Kidney glomerular epithelial cell (primary cell): ENCODE data around the gene LRCH1.
A peak's percentile ranks its signal among the peaks of the same experiment; 100 is the strongest.

ENCODE experiments used
- DNase-seq: peaks from one replicate; lab custom pipeline; 2025; lab: John Stamatoyannopoulos, UW

LRCH1 gene

DNA sequence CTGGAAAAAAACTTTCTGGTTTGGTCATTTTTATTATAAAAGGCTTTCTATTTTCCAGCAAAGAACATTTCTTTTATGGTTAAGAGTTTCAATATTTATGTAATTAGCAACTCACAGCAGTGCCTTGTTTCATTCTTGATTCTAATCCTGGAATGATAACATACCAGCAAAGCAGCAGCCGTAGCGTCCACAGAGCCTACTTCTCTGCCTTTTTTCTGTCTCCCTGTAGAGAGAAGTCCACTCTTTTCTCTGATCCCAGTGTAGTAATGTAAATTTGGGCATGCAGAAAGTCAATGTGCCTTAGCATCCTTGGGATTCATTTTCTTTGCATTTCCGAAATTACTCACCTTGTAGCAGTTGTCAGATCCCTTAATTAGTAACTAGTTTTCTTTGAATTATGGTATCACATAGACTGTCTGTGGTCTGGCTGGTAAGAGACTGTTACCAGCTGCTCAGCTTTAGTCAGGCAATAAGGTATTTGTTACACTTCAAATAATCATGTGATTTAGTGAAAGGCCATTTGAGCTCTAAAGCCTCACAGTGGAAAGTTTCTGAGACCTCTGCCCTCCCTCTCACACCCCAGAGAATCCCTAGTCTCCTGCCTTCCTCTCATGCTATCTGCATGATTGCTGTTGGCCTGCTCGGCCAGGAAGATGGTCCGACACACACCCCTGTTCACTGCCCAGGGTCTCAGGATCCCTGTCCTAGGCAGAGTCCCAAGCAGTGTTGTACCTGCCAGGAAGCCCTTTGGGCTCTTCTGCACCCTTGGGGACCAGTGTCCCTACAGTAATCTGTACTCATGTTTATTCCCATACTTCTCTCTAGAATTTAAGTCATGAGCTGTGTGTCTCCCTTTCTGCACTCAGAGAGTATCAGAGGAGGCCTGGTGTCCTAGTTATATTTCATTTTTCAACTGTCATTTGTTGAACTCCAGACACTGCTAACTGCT is 86.3 kb downstream of the LRCH1 start:
- peak; percentile 81 for DNase-seq

DNA sequence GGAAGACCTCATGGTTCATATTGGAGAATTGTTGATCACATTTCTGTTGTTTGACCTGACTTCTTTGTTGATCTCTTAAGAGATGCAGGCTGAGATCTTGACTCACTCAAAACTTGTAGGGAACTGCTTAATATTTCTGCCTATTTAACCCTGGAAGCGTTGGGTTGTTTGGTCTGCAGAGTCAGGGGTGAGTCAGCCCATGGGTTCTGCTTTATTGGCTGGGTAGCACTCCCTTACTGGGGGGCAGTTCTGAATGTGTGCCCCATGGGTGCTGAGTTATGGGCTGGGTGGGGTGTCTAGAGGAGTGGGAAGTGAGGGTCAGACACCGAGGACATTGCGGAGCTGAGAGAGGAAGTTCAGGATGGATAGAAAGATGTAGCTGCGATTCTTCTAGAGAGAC is 87.9 kb downstream of the LRCH1 start:
- peak; percentile 49 for DNase-seq

DNA sequence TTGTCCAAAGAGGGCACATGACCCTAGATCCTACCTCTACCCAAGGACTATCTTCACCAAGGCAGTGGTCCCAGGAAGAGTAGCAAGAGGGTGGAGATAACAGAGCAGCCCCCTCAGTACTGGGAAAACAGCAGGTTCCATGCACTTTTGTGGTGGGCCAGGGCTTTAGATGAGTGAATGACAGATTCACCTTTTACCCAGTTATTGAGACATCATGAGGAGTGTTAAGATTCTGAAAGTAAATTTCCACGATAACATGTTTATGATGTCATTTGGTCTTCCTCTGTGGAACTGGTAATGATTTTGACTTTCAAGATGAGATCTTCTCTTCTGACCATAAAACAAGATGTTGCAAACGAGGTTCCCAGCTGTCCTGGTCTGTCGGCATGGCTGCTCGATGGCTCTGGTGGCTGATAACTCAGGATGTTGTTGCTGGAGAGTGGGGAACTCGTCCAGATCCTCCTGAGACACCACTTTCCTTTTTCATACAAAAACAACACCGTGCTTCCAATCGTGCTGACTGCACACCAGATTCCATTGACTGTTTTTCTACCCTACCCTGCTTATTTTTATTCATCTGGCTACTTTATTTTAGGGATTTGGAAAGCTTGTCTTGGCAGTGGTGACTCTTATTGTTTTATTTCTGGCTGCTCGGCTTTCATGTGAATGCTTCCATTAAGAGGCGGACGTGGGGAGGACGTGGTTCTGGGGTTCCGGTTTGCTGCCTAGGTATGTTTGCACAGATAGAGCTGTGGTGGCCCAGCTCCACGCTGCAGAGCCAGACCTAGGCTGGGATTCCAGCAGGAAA is 88.5 kb downstream of the LRCH1 start:
- DNase-seq: peak; percentile 83

DNA sequence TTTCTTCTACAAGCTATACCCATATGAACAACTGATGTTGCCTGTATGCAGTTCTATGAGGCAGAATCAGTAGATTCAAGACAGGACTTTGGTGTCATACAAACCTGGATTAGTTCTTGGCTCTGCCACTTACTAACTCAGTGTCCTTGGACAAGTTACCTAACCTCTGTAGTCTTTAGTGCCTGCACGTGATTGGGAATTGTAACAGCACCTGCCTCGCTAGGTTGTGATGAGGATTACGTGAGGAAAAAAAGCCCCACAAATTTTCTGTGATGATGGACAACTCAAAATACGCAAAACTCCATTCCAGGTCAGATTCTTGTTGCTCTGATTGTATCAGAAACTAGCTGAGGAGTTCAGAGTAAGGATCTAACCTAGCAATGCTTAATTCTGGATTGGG is 89.3 kb downstream of the LRCH1 start:
- no peak for DNase-seq

DNA sequence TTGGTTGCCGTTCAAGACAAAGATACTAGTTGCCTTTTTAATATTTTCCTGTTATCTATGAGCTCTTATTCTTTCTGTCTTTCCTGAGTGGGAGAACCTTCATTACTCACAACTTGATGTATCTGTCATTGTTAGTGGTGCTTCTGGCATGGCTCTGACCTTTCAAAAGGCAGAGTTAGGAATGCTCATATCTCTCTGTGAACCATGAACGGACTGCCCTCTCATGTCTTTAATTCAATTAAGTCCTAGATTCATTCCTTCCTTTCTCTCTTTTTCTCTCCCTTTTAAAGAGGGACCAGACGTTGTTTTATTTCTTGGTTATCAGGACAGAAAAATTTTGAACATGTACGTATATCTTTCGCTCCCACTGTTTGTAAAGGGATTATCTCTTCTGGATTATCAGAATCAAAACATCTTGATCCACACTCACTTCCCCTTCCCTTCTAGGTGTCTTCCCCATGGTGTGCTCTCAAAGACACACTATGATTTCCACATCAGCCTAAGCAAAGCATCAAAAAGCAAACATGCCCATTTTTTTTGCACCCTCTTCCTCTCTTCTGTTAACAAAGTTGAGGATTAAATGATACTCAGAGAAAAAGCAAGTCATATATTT is 90.3 kb downstream of the LRCH1 start:
- no peak for DNase-seq

DNA sequence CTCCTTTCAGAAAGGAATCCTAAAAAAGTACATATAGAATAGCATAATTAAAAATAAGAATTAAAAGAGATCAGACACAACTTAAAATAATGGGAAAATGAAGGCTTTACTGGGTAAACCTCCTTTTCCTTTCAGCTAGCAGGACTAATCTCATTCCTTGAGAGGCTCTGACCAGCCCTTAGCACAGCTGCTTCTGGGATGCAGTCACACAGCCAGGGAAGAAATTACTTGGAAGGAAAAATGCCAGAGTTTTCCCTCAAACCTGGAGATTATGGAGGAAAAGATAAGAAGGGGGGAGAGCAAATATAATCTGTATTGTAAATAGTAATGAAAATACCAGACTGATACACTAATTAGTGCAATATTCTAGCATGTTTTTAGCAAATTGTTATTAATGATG is 91.8 kb downstream of the LRCH1 start:
- no peak for DNase-seq

DNA sequence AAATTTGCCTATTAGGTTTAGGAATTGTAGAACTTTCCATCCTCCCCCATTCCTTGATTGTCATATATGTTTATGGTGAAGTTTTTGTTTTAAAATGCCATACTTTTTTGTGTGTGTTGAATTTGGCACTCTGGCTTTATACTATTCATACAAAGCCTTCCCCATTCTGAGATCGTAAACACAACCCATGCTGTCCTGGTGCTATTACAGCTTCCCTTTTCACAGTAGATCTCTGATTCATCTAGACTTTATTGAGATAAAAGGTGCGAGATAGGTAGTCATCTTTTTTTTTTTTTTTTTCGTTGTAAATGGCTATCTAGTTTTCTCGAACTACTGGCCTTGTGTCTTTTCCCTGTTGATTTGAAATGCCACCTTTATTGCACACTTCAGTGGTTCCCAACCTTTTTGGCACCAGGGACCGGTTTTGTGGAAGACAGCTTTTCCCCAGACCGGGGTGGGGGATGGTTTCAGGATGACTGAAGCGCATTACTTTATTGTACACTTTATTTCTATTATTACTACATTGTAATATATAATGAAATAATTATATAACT is 94.6 kb downstream of the LRCH1 start:
- no peak for DNase-seq

DNA sequence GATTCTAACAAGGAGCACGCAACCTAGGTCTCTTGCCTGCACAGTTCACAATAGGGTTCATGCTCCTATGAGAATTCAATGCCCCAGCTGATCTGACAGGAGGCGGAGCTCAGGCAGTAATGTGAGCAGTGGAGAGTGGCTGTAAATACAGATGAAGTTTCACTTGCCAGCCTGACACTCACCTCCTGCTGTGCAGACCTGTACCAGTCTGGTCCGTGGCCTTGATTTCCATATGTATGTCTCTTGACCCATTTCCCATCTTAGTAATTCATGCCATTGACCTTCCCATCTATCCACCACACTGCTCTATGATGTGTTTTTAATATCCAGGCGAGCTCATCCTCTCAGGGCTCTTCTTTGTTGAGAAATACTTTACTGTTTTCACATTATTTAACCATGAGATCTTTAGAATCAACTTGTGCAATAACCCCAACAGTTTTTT is 95.2 kb downstream of the LRCH1 start:
- no peak for DNase-seq

DNA sequence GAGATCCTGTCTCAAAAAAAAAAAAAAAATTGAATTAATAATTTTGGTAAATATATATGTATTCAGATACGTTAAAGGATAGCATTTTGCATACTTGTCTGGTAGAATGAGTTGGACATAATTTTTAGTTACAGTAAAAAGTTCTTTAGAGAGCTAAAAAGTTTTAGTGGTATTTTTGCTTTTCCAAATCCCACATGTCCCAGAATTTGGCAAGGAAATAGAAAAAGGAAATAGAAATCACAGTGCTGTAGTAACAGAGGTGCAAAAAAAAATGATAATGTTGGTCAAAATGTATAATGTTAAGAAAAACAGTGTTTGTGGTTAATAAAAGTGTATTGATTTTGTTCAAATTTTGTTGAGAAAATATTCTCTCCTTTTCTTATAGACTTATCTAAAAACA is 96.8 kb downstream of the LRCH1 start:
- no peak for DNase-seq

DNA sequence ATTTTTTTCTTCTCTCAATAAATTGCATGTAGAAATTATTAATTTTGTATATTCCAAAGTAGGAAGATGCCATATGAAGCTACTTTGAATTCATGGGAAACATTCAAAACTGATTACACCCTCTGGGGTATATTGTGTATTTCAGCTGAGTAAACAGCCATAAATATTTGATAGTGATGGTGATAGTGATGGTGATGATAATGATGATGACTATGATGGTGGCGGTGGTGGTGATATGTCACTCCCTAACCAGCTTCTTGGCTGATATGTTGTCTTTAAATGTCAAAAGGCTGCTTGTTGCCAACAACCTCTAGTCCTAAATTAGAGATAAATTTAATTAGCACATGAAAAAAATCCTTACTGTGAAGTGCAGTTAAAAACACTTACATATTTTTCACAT is 102.0 kb downstream of the LRCH1 start:
- no peak for DNase-seq

DNA sequence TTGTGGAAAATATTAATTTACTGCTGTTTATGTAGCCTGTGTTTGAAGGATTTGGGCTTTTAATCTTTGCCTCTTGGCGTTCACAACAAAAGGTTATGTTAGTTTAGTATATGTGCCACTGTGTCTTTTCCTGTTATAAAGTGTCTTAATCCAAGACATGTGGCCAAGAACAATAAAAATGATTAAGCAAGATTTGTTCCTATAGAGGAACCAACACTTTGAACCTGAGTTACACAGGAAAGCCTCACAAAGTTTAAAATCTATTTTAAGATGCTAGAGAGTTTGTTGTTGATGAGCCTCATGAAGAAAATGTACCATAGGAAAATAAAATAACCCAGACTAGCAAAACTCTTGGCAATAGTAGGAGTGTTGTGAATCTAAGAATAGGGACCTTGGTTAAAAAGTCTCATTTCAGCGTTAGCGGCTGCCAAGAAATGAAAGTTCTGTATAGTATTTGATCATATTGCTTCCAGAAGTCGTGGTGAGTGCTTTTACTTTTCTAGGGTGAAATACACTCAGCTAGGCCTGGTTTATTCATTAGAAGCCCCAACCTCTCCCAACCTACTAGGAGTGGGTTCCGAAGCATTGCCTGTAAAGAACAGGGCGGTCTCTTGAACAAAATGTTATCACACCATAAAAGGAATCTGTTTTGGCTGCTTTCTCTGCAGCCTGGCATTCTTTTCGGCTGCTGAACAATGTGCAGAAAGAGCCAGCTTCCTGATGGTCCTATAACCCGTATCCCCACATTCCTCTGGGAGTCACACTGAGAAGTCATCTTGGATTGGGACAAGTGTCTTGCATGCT is 102.6 kb downstream of the LRCH1 start:
- no peak for DNase-seq

DNA sequence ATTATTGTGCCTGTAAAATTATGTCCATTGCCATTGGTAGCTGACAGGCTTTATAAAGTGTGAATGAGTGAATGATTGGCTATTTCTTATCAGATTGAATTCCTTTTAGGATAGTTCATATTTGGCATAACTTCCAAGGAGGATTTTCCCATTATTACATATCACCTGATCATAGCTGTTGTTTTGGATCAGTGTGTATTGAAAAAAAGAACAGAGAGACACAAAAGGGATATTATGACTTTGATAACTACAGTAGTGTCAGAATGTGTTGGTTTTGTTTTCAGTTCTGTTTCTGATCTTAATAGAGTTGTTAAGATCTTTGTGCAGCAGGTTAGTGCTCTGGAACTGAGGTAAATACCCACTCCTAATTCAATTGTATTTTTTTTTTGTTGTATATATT is 103.8 kb downstream of the LRCH1 start:
- no peak for DNase-seq

DNA sequence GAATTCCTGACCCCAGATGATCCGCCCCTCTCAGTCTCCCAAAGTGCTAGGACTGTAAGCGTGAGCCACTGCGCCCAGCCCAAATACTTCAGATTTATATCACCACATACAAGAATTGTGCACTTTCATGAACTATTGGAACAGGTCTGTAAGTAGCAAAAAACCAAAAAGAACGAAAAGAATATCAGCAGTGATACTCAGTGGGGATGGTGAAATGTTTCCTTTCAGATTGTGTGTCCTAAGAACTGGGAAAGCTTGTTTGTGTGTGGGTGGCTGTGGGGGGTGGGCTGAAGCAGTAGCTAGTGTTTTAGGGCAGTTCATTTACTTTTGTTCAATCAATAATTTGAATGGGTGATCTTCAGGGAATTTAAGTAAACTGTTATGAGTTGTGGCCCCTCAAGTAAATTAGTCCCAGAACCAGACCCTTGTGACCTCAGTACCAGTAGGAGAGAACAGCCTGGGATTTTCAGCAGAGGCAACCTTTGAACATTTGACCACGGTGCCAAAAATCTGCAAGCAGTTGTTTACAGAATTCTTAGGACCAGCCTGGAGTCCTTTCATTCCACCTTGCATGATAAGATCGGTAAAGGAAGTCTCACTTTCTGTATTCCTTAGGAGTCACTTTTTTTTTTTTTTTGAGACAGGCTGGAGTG is 106.6 kb downstream of the LRCH1 start:
- DNase-seq: no peak

DNA sequence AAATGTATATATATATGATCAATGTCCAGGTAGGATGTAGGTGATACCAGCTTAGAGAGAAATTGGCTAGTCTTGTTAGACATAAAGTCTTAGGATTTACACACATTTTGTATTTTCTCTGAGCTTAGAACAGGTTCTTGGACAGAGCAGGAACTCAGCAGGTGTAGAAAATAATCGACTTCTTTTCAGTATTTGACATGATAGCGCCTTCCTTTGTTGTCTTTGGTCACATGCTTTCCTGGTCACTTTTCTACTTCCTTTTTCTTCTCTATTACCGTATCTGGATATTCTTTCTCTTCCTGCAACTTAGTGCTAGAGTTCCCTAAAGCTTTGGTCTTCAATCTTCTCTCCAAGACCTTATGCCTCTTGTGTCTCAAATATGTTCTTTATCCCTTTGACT is 107.4 kb downstream of the LRCH1 start:
- no peak for DNase-seq

DNA sequence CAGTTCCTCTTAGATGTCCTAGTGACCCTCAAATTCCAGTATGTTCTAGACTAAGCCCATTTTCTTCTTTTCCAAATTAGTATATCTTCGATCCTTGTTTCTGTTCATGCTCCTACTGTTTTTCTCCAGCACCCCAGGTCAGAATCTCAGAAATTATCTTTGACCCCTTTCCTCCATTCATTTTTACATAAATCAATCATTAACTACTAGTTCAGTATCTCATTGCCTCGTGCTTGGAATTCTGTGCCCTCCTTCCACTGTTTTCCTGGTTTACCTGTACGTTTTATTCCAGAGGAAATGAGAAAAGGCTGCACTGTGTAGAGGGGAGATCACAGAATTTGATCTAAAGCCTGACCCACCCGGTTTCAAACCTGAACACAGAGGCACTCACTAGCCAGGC is 107.9 kb downstream of the LRCH1 start:
- DNase-seq: no peak

DNA sequence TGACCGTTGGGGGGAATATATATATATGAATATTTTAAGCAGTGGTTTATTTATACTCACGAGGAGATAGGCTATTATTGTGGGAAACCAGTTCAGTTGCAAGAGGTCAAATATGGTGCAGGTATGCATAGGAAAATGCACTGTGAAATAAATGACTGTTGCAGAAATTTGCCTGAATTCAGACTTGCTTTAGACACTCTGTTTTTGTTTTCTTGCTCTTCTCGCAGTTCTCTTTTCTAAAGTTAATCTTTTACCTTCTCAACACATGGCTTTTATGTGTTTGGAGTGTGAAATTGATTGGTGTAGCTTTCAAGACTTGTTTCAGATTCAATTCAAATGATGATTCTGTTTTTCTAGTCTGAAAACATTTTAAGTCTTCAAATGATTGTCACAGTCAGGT is 109.7 kb downstream of the LRCH1 start:
- no peak for DNase-seq

DNA sequence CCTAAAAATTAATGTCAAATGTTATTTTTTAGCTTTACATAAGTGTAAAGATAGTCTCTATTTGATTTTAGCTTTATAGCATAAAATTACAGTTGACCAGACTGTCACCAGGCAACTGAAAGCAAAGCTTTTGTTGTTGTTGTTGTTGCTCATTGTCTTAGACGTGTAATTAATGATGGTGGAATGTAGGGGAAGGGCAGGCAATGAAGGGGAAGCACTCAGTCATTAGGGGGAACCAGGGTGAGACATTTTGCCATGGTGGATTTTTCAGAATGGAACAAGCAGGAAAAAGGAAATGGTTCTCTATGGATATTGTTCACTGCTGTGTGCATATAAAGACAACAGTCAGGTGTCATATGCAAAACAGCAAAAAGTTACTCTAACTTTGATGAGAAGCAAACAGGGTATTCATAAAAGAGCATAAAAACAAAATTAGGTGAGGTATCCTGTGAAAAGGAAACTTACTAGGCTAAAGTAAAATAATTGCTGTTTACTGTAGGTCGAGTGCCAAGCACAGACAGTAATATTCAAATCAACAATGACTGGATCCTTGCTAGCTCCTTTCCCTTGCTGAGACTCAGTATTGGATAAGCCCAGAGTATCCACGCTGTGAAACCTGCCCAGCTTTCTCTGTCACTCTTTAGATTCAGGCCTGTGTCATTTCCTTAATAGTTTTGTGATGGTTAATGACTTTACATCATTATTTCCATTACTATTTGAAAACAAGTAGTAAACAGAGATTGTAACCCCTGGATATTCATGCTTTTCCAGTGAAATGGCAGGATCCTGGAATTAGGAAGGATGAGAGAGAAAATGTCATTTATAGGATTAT is 110.5 kb downstream of the LRCH1 start:
- peak; percentile 17 for DNase-seq

DNA sequence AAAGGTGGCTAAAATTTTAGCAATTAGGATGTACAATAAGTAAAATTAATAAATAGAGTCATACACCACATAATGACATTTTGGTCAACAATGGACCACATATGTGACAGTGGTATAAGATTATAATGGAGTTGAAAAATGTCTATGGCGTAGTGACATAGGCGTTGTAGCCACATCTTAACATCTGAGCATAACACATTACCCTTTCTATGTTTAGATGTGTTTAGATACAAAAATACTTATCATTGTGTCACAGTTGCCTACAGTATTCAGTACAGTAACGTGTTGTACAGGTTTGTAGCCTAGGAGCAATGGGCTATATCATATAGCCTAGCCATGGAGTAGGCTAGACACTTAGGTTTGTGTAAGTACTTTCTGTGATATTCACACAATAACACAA is 111.2 kb downstream of the LRCH1 start:
- no peak for DNase-seq

DNA sequence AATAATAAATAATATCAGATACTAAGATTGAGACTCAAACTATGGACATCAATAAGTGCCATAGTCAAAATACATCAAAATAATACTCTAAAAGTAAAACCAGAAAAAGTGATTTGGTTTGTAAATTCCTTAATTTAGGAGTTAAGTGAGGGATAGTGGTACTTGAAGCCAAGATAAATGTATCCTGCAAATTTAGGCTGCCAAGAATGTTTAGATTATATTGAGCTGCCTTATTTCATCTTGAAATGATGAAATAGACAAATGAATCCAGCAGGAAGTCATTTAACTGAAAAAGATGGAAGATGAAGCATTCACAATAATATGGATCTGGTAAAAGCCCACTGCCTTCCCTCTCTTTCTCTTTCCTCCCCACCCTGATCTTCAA is 112.3 kb downstream of the LRCH1 start:
- DNase-seq: no peak
